K562 (cell line): ENCODE data around the gene VDAC2. TPM values are rescaled to one million over a fixed set of nuclear protein-coding genes. Genes with fewer than 3 reads are reported as not detected.
A peak's percentile ranks its signal among the peaks of the same experiment; 100 is the strongest.

Source experiments
- ATF3 ChIP-seq, 2 experiments: fragments of 450-650 bp in 1 of 2; sonication (generic) in 1 of 2; formaldehyde crosslinking in 1 of 2; IDR thresholded peaks in 1 of 2; conservative IDR thresholded peaks in 1 of 2; 2 replicates each; pipeline versions ENCODE4 v1.6.1 to v1.8.1; 2016 to 2023; ENCODE audit warnings: mild to moderate bottlenecking in 2 of 2, moderate library complexity in 2 of 2, inconsistent platforms in 1 of 2, missing genetic modification reagents in 1 of 2
- ATF7 ChIP-seq: fragments of 450-650 bp; IDR thresholded peaks from 2 replicates; pipeline ENCODE4 v1.7.1; 2014; ENCODE audit warnings: mild to moderate bottlenecking, moderate library complexity
- CBFB ChIP-seq: sonication (generic); formaldehyde crosslinking; IDR thresholded peaks from 2 replicates; pipeline ENCODE4 v1.4.0; 2020; ENCODE audit warnings: mild to moderate bottlenecking, missing genetic modification reagents
- ELF4 ChIP-seq: fragments of 450-650 bp; formaldehyde crosslinking; IDR thresholded peaks from 2 replicates; pipeline ENCODE4 v1.4.0; 2022; ENCODE audit warnings: missing genetic modification characterization
- FOSL1 ChIP-seq: fragments of 200-800 bp; sonication (Bioruptor generic); conservative IDR thresholded peaks from 2 replicates; pipeline ENCODE4 v1.6.1; 2016; ENCODE audit warnings: missing genetic modification characterization, missing compliant biosample characterization
- MECOM ChIP-seq: fragments of 250-450 bp; sonication (Bioruptor Pico); IDR thresholded peaks from 2 replicates; pipeline ENCODE4 v1.8.0; 2022; ENCODE audit warnings: inconsistent platforms
- NCOR1 ChIP-seq: fragments of 450-650 bp; IDR thresholded peaks from 2 replicates; pipeline ENCODE4 v1.6.1; 2016; ENCODE audit warnings: mild to moderate bottlenecking, moderate library complexity
- NRF1 ChIP-seq, 2 experiments: fragments of 450-650 bp; IDR thresholded peaks in 1 of 2; conservative IDR thresholded peaks in 1 of 2; 2 replicates each; pipeline ENCODE4 v1.6.1; 2014; ENCODE audit warnings: mild to moderate bottlenecking in 2 of 2
- POLR2B ChIP-seq: fragments of 450-650 bp; IDR thresholded peaks from 2 replicates; pipeline ENCODE4 v1.6.1; 2018; ENCODE audit warnings: low read depth; ENCODE audit not compliant: partially characterized antibody
- RCOR1 ChIP-seq, 2 experiments: IDR thresholded peaks; 2 replicates each; pipeline ENCODE4 v1.6.1; 2012; ENCODE audit warnings: low read depth in 2 of 2, low read length in 2 of 2, borderline replicate concordance in 1 of 2, improper control_type of control experiment in 1 of 2
- THRB ChIP-seq: fragments of 450-650 bp; formaldehyde crosslinking; conservative IDR thresholded peaks from 2 replicates; pipeline ENCODE4 v1.4.0; 2022; ENCODE audit warnings: mild to moderate bottlenecking, missing genetic modification characterization
- TOE1 ChIP-seq, 2 experiments: fragments of 450-650 bp in 1 of 2; sonication (generic) in 1 of 2; formaldehyde crosslinking in 1 of 2; IDR thresholded peaks; 2 replicates each; pipeline versions ENCODE4 v1.7.1 to v1.8.0; 2016 to 2022; ENCODE audit warnings: borderline replicate concordance in 2 of 2, mild to moderate bottlenecking in 2 of 2, antibody characterized with exemption in 1 of 2, inconsistent platforms in 1 of 2, low read depth in 1 of 2, missing genetic modification reagents in 1 of 2, moderate library complexity in 1 of 2
- TRIM24 ChIP-seq, 2 experiments: fragments of 450-650 bp; IDR thresholded peaks; 2 replicates each; pipeline ENCODE4 v1.6.1; 2016
- XRCC5 ChIP-seq: fragments of 200-400 bp; formaldehyde crosslinking; IDR thresholded peaks from 2 replicates; pipeline ENCODE4 v1.6.1; 2017; ENCODE audit warnings: low read depth, mild to moderate bottlenecking, low read length
- ZFPM2 ChIP-seq: fragments of 250-450 bp; sonication (Bioruptor Pico); IDR thresholded peaks from 2 replicates; pipeline ENCODE4 v1.5.1; 2022; ENCODE audit warnings: mild to moderate bottlenecking
- ZKSCAN8 ChIP-seq: fragments of 200-800 bp; sonication (Bioruptor generic); IDR thresholded peaks from 2 replicates; pipeline ENCODE4 v1.6.1; 2016; ENCODE audit warnings: missing genetic modification characterization, missing compliant biosample characterization
- ZNF384 ChIP-seq: IDR thresholded peaks from 2 replicates; pipeline ENCODE4 v1.6.1; 2012; ENCODE audit warnings: low read depth, low read length, improper control_type of control experiment
- polyA plus RNA-seq, 8 experiments: library from polyadenylated mRNA; depleted of rRNA in 4 of 8; stranded (reverse) in 5 of 8; unstranded in 3 of 8; fragments of >200 nt; fragmentation: Nextera tagmentation in 2 of 8; fragmentation: Illumina TruSeq in 1 of 8; extraction: Ambion mirVana in 2 of 8; extraction: Trizol in 1 of 8; gene quantifications; 2 replicates each; pipeline versions ENCODE4 v1.2.1 to v1.2.3, GENCODE V29; 2011 to 2014; ENCODE audit warnings: inconsistent platforms in 1 of 8, missing spikeins in 1 of 8
- total RNA-seq, 7 experiments: library from RNA; depleted of rRNA in 6 of 7; stranded (reverse); fragments of >200 nt in 6 of 7; fragmentation: Illumina TruSeq in 2 of 7; extraction: Trizol in 2 of 7; gene quantifications; 2 replicates each; pipeline versions ENCODE4 v1.2.1 to v1.2.3, GENCODE V29; 2011 to 2021; ENCODE audit warnings: low replicate concordance in 1 of 7
- TF ChIP-seq, protein P1 (sequence below), 3 experiments: IDR thresholded peaks in 2 of 3; conservative IDR thresholded peaks in 1 of 3; 2 replicates each; pipeline ENCODE4 v1.5.1; 2011 to 2012; ENCODE audit warnings: low read length in 3 of 3, mild to moderate bottlenecking in 3 of 3, control low read depth in 2 of 3, improper control_type of control experiment in 1 of 3, inconsistent platforms in 1 of 3, low read depth in 1 of 3, mixed read lengths in 1 of 3, moderate library complexity in 1 of 3; ENCODE audit not compliant: insufficient read depth in 2 of 3
- TF ChIP-seq, protein P2 (sequence below): fragments of 450-650 bp; formaldehyde crosslinking; IDR thresholded peaks from 2 replicates; pipeline ENCODE4 v1.4.0; 2020; ENCODE audit warnings: mild to moderate bottlenecking, moderate library complexity
- TF ChIP-seq, protein P3 (sequence below): sonication (generic); formaldehyde crosslinking; IDR thresholded peaks from 2 replicates; pipeline ENCODE4 v1.8.0; 2022; ENCODE audit warnings: missing genetic modification reagents, mild to moderate bottlenecking, moderate library complexity, borderline replicate concordance

The VDAC2 gene
- total and polyA plus RNA-seq, 9 of the 15 experiments (the other 6 are each of a cell fraction or from before 2014, with no cell fraction given) = 139 to 450 (median 250) TPM

DNA sequence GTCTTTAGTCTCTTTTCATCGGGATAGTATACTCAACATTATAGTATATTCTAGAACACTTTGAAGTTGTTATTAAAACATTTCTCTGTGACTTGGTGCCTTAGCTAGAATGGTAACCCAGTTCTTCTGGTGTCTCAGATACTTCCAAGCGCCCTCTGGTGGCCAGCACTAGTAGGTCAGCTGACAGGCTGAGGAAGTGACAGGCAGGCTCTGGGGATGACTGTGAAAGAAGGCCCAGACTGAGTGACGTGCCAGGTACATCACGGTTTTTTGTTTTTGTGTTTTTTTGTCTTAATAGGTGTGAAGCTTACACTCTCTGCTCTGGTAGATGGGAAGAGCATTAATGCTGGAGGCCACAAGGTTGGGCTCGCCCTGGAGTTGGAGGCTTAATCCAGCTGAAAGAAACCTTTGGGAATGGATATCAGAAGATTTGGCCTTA, 20.0 kb downstream of the VDAC2 start (continued):
- TF ChIP-seq THRB (0 out of 2 replicates have a peak, but pooled peaks have one; percentile 66), RCOR1 (IDR thresholded peaks at IDR 0.05; ENCODE audit: borderline replicate concordance in 1 of 2, low read depth in 2 of 2, low read length in 2 of 2) (peak in 1 of 2 experiments; percentile 74; a peak in 1 of 4 replicates), TRIM24 (IDR thresholded peaks at IDR 0.05) (no peak), ATF3 (IDR thresholded peaks at IDR 0.05) (no peak), ATF3 (CRISPR knock-in tag; conservative IDR thresholded peaks at IDR 0.05) (no peak), ZNF384 (0 out of 2 replicates have a peak, but pooled peaks have one; percentile 39), ZFPM2 (CRISPR knock-in tag) (no peak), XRCC5 (peak; percentile 82; the same call in 1 of the 2 replicates), MECOM (CRISPR knock-in tag) (no peak), CBFB (CRISPR knock-in tag) (no peak), TOE1 (IDR thresholded peaks at IDR 0.05; ENCODE audit: borderline replicate concordance) (peak; percentile 59; the same call in 1 of the 2 replicates), TOE1 (CRISPR knock-in tag; IDR thresholded peaks at IDR 0.05; ENCODE audit: borderline replicate concordance, low read depth) (no peak), ELF4 (0 out of 2 replicates have a peak, but pooled peaks have one; percentile 81), POLR2B (peak; percentile 61), FOSL1 (tag) (0 out of 2 replicates have a peak, but pooled peaks have one; percentile 12), ZKSCAN8 (CRISPR knock-in tag) (no peak), NRF1 (conservative IDR thresholded peaks at IDR 0.05 in 1 of 2, IDR thresholded peaks at IDR 0.05 in 1 of 2) (0 out of 4 replicates have a peak, but pooled peaks of 1 of the 2 experiments have one; percentile 14), ATF7 (0 out of 2 replicates have a peak, but pooled peaks have one; percentile 40), NCOR1 (no peak; the same call in 1 of the 2 replicates)
- TF ChIP-seq, protein P1, sequence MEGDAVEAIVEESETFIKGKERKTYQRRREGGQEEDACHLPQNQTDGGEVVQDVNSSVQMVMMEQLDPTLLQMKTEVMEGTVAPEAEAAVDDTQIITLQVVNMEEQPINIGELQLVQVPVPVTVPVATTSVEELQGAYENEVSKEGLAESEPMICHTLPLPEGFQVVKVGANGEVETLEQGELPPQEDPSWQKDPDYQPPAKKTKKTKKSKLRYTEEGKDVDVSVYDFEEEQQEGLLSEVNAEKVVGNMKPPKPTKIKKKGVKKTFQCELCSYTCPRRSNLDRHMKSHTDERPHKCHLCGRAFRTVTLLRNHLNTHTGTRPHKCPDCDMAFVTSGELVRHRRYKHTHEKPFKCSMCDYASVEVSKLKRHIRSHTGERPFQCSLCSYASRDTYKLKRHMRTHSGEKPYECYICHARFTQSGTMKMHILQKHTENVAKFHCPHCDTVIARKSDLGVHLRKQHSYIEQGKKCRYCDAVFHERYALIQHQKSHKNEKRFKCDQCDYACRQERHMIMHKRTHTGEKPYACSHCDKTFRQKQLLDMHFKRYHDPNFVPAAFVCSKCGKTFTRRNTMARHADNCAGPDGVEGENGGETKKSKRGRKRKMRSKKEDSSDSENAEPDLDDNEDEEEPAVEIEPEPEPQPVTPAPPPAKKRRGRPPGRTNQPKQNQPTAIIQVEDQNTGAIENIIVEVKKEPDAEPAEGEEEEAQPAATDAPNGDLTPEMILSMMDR (IDR thresholded peaks at IDR 0.05 in 2 of 3, conservative IDR thresholded peaks at IDR 0.05 in 1 of 3; ENCODE audit: insufficient read depth in 2 of 3, low read depth in 1 of 3, low read length in 3 of 3) = peak; percentile 90 to 98 (median 94)
- TF ChIP-seq, protein P2, sequence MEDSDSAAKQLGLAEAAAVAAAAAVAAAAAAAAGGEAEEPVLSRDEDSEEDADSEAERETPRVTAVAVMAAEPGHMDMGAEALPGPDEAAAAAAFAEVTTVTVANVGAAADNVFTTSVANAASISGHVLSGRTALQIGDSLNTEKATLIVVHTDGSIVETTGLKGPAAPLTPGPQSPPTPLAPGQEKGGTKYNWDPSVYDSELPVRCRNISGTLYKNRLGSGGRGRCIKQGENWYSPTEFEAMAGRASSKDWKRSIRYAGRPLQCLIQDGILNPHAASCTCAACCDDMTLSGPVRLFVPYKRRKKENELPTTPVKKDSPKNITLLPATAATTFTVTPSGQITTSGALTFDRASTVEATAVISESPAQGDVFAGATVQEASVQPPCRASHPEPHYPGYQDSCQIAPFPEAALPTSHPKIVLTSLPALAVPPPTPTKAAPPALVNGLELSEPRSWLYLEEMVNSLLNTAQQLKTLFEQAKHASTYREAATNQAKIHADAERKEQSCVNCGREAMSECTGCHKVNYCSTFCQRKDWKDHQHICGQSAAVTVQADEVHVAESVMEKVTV = peak; percentile 67
- TF ChIP-seq, protein P3, sequence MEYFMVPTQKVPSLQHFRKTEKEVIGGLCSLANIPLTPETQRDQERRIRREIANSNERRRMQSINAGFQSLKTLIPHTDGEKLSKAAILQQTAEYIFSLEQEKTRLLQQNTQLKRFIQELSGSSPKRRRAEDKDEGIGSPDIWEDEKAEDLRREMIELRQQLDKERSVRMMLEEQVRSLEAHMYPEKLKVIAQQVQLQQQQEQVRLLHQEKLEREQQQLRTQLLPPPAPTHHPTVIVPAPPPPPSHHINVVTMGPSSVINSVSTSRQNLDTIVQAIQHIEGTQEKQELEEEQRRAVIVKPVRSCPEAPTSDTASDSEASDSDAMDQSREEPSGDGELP (CRISPR knock-in tag) = peak; percentile 92
